K562 (cell line): Measurements from ENCODE around the gene GOLGA2. TPM values are rescaled to one million over a fixed set of nuclear protein-coding genes. Genes with fewer than 3 reads are reported as not detected.
A peak's percentile ranks its signal among the peaks of the same experiment; 100 is the strongest.

Experiments used
- CBFA2T2 ChIP-seq: fragments of 450-650 bp; conservative IDR thresholded peaks from 2 replicates; pipeline ENCODE4 v1.6.1; 2017; ENCODE audit warnings: mild to moderate bottlenecking
- GABPA ChIP-seq: fragments of 200-800 bp; sonication (Bioruptor generic); conservative IDR thresholded peaks from 2 replicates; pipeline ENCODE4 v1.6.1; 2016; ENCODE audit warnings: low read depth, missing genetic modification characterization, missing compliant biosample characterization
- HMBOX1 ChIP-seq: sonication (generic); IDR thresholded peaks from 2 replicates; pipeline ENCODE4 v1.6.1; 2016
- MAFK ChIP-seq: IDR thresholded peaks from 2 replicates; pipeline ENCODE4 v1.6.1; 2011; ENCODE audit warnings: low read length, improper control_type of control experiment
- MECOM ChIP-seq: fragments of 250-450 bp; sonication (Bioruptor Pico); IDR thresholded peaks from 2 replicates; pipeline ENCODE4 v1.8.0; 2022; ENCODE audit warnings: inconsistent platforms
- NRF1 ChIP-seq, 2 experiments: fragments of 450-650 bp; IDR thresholded peaks in 1 of 2; conservative IDR thresholded peaks in 1 of 2; 2 replicates each; pipeline ENCODE4 v1.6.1; 2014; ENCODE audit warnings: mild to moderate bottlenecking in 2 of 2
- NUFIP1 ChIP-seq: fragments of 450-650 bp; IDR thresholded peaks from 2 replicates; pipeline ENCODE4 v1.6.1; 2018; ENCODE audit not compliant: partially characterized antibody
- PCBP1 ChIP-seq: fragments of 200-400 bp; formaldehyde crosslinking; IDR thresholded peaks from 2 replicates; pipeline ENCODE4 v1.6.1; 2018; ENCODE audit warnings: mild to moderate bottlenecking, low read depth, low read length; ENCODE audit not compliant: poor library complexity, severe bottlenecking
- PHF20 ChIP-seq: fragments of 450-650 bp; IDR thresholded peaks from 2 replicates; pipeline ENCODE4 v1.6.1; 2018; ENCODE audit not compliant: partially characterized antibody
- POLR2AphosphoS5 ChIP-seq: IDR thresholded peaks from 2 replicates; pipeline ENCODE4 v1.6.1; 2011; ENCODE audit warnings: mild to moderate bottlenecking, low read depth, low read length, moderate library complexity; ENCODE audit not compliant: control insufficient read depth, insufficient read depth
- RBM34 ChIP-seq: fragments of 200-400 bp; formaldehyde crosslinking; IDR thresholded peaks from 2 replicates; pipeline ENCODE4 v1.6.1; 2018; ENCODE audit warnings: low read length, borderline replicate concordance; ENCODE audit not compliant: insufficient read depth
- RHOXF2B ChIP-seq: fragments of 250-450 bp; sonication (Bioruptor Pico); conservative IDR thresholded peaks from 2 replicates; pipeline ENCODE4 v1.5.1; 2021
- TCF7 ChIP-seq: sonication (generic); IDR thresholded peaks from 2 replicates; pipeline ENCODE4 v1.6.1; 2016; ENCODE audit warnings: antibody characterized with exemption, borderline replicate concordance
- TEAD4 ChIP-seq, 2 experiments: sonication (generic) in 1 of 2; formaldehyde crosslinking in 1 of 2; IDR thresholded peaks; 2 replicates each; pipeline versions ENCODE4 v1.6.1 to v1.8.0; 2012 to 2022; ENCODE audit warnings: borderline replicate concordance in 1 of 2, inconsistent platforms in 1 of 2, low read length in 1 of 2, mild to moderate bottlenecking in 1 of 2, missing genetic modification reagents in 1 of 2
- TGIF2 ChIP-seq: sonication (generic); formaldehyde crosslinking; IDR thresholded peaks from 2 replicates; pipeline ENCODE4 v1.8.1; 2022; ENCODE audit warnings: mild to moderate bottlenecking, missing genetic modification reagents, moderate library complexity
- YY1 ChIP-seq, 3 experiments: IDR thresholded peaks; 2 replicates each; pipeline ENCODE4 v1.6.1; 2011; ENCODE audit warnings: low read length in 2 of 3, mild to moderate bottlenecking in 2 of 3, moderate library complexity in 2 of 3, borderline replicate concordance in 1 of 3, control low read depth in 1 of 3, low read depth in 1 of 3; ENCODE audit not compliant: insufficient read depth in 3 of 3, insufficient replicate concordance in 2 of 3, control insufficient read depth in 1 of 3, insufficient read length in 1 of 3; ENCODE audit errors: extremely low read depth in 1 of 3
- ZFP1 ChIP-seq: fragments of 450-650 bp; formaldehyde crosslinking; IDR thresholded peaks from 2 replicates; pipeline ENCODE4 v1.4.0; 2020; ENCODE audit warnings: mild to moderate bottlenecking, mixed read lengths
- ZNF134 ChIP-seq: fragments of 250-450 bp; sonication (Bioruptor Pico); conservative IDR thresholded peaks from 2 replicates; pipeline ENCODE4 v1.4.0; 2020
- ZNF354B ChIP-seq: fragments of 250-450 bp; sonication (Bioruptor Pico); IDR thresholded peaks from 2 replicates; pipeline ENCODE4 v1.4.0; 2020
- ZNF436 ChIP-seq: fragments of 250-450, 450-650 bp; sonication (Bioruptor Pico); formaldehyde crosslinking; IDR thresholded peaks from 2 replicates; pipeline ENCODE4 v1.7.0; 2020; ENCODE audit warnings: mild to moderate bottlenecking
- ZNF444 ChIP-seq: fragments of 250-450 bp; sonication (Bioruptor Pico); IDR thresholded peaks from 2 replicates; pipeline ENCODE4 v1.4.0; 2020; ENCODE audit warnings: mild to moderate bottlenecking, moderate library complexity
- ZNF518B ChIP-seq: fragments of 250-450 bp; sonication (Bioruptor Pico); IDR thresholded peaks from 2 replicates; pipeline ENCODE4 v1.5.0; 2021; ENCODE audit warnings: mild to moderate bottlenecking, moderate library complexity
- ZNF699 ChIP-seq: fragments of 250-450 bp; sonication (Bioruptor Pico); IDR thresholded peaks from 2 replicates; pipeline ENCODE4 v1.8.0; 2021; ENCODE audit warnings: mild to moderate bottlenecking, moderate library complexity; ENCODE audit not compliant: insufficient replicate concordance
- ZNF79 ChIP-seq: fragments of 250-450 bp; sonication (Bioruptor Pico); IDR thresholded peaks from 2 replicates; pipeline ENCODE4 v1.4.0; 2020; ENCODE audit warnings: low read depth, mild to moderate bottlenecking, moderate library complexity
- polyA plus RNA-seq, 8 experiments: library from polyadenylated mRNA; depleted of rRNA in 4 of 8; stranded (reverse) in 5 of 8; unstranded in 3 of 8; fragments of >200 nt; fragmentation: Nextera tagmentation in 2 of 8; fragmentation: Illumina TruSeq in 1 of 8; extraction: Ambion mirVana in 2 of 8; extraction: Trizol in 1 of 8; gene quantifications; 2 replicates each; pipeline versions ENCODE4 v1.2.1 to v1.2.3, GENCODE V29; 2011 to 2014; ENCODE audit warnings: inconsistent platforms in 1 of 8, missing spikeins in 1 of 8
- total RNA-seq, 7 experiments: library from RNA; depleted of rRNA in 6 of 7; stranded (reverse); fragments of >200 nt in 6 of 7; fragmentation: Illumina TruSeq in 2 of 7; extraction: Trizol in 2 of 7; gene quantifications; 2 replicates each; pipeline versions ENCODE4 v1.2.1 to v1.2.3, GENCODE V29; 2011 to 2021; ENCODE audit warnings: low replicate concordance in 1 of 7

GOLGA2 gene
- total and polyA plus RNA-seq, 9 of the 15 experiments (the other 6 are each of a cell fraction or from before 2014, with no cell fraction given), result 15.7 to 138 (median 76.0) TPM

GRCh38 chr9:128254855-128255759, 20.7 kb downstream of the GOLGA2 start (continued):
- TF ChIP-seq YY1 (IDR thresholded peaks at IDR 0.05; ENCODE audit: borderline replicate concordance in 1 of 3, control insufficient read depth in 1 of 3, extremely low read depth in 1 of 3, insufficient read depth in 3 of 3, insufficient read length in 1 of 3, insufficient replicate concordance in 2 of 3, low read depth in 1 of 3, low read length in 2 of 3) (peak in 1 of 3 experiments; percentile 68), NRF1 (conservative IDR thresholded peaks at IDR 0.05 in 1 of 2, IDR thresholded peaks at IDR 0.05 in 1 of 2) (peak; percentile 45 to 64; a peak in 3 of 4 replicates), ZFP1 (peak; percentile 6; the same call in 1 of the 2 replicates), ZNF354B (no peak), MAFK (0 out of 2 replicates have a peak, but pooled peaks have one; percentile 1), NUFIP1 (no peak), TEAD4 (IDR thresholded peaks at IDR 0.05; ENCODE audit: low read length) (peak; percentile 48; the same call in 1 of the 2 replicates), TEAD4 (CRISPR knock-in tag; IDR thresholded peaks at IDR 0.05; ENCODE audit: borderline replicate concordance) (no peak), ZNF436 (CRISPR knock-in tag) (no peak), HMBOX1 (no peak), RBM34 (no peak), MECOM (CRISPR knock-in tag) (no peak), PHF20 (no peak), ZNF518B (no peak), RHOXF2B (CRISPR knock-in tag) (no peak), ZNF134 (CRISPR knock-in tag) (no peak), CBFA2T2 (no peak), GABPA (no peak), ZNF79 (no peak), PCBP1 (no peak), ZNF699 (CRISPR knock-in tag) (no peak), ZNF444 (CRISPR knock-in tag) (no peak), POLR2AphosphoS5 (no peak), TGIF2 (CRISPR knock-in tag) (no peak), TCF7 (no peak)
